ENCODE results near the gene KIAA1328.
"Not testable (repeated sequence)": the region's sequence is repeated elsewhere in the genome, so short reads cannot be mapped to it uniquely, and the experiment has no call there.

DNA sequence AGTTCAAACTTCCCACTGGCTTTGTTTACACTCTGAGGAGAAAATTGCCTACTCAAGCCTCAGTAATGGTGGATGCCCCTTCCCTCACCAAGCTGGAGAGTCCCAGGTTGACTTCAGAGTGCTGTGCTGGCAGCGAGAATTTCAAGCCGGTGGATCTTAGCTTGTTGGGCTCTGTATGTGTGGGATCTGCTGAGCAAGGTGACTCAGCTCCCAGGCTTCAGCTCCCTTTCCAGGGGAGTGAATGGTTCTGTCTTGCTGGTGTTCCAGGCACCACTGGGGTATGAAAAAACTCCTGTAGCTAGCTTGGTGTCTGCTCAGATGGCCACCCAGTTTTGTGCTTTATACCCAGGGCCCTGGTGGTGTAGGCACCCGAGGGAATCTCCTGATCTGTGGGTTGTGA lies 50.9 kb downstream of the KIAA1328 start:
- TF ChIP-seq, protein P1, sequence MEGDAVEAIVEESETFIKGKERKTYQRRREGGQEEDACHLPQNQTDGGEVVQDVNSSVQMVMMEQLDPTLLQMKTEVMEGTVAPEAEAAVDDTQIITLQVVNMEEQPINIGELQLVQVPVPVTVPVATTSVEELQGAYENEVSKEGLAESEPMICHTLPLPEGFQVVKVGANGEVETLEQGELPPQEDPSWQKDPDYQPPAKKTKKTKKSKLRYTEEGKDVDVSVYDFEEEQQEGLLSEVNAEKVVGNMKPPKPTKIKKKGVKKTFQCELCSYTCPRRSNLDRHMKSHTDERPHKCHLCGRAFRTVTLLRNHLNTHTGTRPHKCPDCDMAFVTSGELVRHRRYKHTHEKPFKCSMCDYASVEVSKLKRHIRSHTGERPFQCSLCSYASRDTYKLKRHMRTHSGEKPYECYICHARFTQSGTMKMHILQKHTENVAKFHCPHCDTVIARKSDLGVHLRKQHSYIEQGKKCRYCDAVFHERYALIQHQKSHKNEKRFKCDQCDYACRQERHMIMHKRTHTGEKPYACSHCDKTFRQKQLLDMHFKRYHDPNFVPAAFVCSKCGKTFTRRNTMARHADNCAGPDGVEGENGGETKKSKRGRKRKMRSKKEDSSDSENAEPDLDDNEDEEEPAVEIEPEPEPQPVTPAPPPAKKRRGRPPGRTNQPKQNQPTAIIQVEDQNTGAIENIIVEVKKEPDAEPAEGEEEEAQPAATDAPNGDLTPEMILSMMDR (IDR thresholded peaks at IDR 0.05): not testable (repeated sequence)
- TF ChIP-seq POLR2A (IDR thresholded peaks at IDR 0.05): not testable (repeated sequence)

All from heart left ventricle (tissue), 13 donors.